Mammary epithelial cell (primary cell): ENCODE results near the gene SYNM.

Experiments used
- EZH2 ChIP-seq: IDR thresholded peaks from 2 replicates; pipeline ENCODE4 v1.6.1; 2012; ENCODE audit warnings: low read length, inconsistent platforms, borderline replicate concordance
- TF ChIP-seq, protein P1 (sequence below), 2 donors: IDR thresholded peaks in 1 of 2; conservative IDR thresholded peaks in 1 of 2; 2 replicates each; pipeline ENCODE4 v1.5.1; 2011 to 2012; ENCODE audit warnings: inconsistent platforms in 2 of 2, low read length in 2 of 2, mild to moderate bottlenecking in 2 of 2, control low read depth in 1 of 2, low read depth in 1 of 2; ENCODE audit not compliant: insufficient read depth in 1 of 2; ENCODE audit errors: extremely low read depth in 1 of 2

DNA sequence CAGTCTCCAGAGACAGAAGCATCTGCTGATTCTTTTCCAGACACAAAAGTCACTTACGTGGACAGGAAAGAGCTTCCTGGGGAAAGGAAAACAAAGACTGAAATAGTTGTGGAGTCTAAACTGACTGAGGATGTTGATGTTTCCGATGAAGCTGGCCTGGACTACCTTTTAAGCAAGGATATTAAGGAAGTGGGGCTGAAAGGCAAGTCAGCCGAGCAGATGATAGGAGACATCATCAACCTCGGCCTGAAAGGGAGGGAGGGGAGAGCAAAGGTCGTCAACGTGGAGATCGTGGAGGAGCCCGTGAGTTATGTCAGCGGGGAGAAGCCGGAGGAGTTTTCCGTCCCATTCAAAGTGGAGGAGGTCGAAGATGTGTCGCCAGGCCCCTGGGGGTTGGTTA is 25.4 kb downstream of the SYNM start:
- TF ChIP-seq, protein P1, sequence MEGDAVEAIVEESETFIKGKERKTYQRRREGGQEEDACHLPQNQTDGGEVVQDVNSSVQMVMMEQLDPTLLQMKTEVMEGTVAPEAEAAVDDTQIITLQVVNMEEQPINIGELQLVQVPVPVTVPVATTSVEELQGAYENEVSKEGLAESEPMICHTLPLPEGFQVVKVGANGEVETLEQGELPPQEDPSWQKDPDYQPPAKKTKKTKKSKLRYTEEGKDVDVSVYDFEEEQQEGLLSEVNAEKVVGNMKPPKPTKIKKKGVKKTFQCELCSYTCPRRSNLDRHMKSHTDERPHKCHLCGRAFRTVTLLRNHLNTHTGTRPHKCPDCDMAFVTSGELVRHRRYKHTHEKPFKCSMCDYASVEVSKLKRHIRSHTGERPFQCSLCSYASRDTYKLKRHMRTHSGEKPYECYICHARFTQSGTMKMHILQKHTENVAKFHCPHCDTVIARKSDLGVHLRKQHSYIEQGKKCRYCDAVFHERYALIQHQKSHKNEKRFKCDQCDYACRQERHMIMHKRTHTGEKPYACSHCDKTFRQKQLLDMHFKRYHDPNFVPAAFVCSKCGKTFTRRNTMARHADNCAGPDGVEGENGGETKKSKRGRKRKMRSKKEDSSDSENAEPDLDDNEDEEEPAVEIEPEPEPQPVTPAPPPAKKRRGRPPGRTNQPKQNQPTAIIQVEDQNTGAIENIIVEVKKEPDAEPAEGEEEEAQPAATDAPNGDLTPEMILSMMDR (conservative IDR thresholded peaks at IDR 0.05 in 1 of 2, IDR thresholded peaks at IDR 0.05 in 1 of 2; ENCODE audit: extremely low read depth in 1 of 2, insufficient read depth in 1 of 2, low read depth in 1 of 2, low read length in 2 of 2), result no peak
- TF ChIP-seq EZH2, result no peak
